ENCODE data around the gene KATNB1. TPM values are rescaled to one million over a fixed set of nuclear protein-coding genes. Genes with fewer than 3 reads are reported as not detected.

KATNB1 gene
- total RNA-seq, 1 experiment from 2014 or later, result 32.2 TPM

DNA sequence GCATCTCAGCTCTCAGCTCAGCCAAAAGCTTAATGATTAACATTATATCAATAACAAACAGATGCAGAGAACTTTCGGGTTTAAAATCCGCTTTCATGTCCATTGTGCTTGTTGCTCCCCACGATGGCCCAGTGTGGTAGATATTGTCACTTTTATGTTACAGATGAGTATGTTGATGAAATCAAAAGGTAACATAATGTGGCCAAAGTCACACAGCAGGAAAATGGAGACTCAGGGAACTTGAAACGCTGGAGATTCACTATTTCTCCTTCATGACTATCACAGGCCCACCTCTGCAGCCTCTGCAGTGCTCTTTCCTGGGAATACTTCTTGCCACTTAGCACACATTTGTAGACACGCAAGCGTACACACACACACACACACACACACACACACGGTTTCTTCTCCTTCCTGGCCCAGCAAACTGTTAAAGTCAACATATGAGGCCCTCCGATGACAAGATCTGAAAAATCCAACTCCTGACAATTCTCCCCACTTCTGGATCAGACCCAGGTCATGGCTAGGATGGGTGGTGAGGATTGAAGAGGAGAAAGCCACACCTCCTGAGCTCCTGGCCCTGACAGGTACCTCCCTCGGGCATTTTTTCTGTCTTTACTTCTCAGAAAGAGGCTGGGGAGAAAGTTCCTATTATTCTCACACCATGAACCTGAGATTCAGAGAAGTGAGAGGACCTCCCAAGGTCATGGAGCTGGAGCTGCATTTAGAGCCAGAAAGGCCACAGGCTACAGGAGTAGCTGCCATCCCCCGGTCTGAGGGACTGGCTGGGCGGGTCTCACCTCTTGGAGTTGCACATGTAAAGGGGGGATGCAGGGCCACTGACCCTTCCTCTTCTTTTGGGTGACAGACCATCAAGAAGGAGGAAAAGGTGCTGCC is 31.3 kb upstream of the KATNB1 start (continued):
- no peak for TF ChIP-seq ZFX (IDR thresholded peaks at IDR 0.05)
- no peak for TF ChIP-seq EGR1 (IDR thresholded peaks at IDR 0.05; ENCODE audit: low read depth)
- TF ChIP-seq POLR2A (IDR thresholded peaks at IDR 0.05; ENCODE audit: borderline replicate concordance, extremely low read depth, insufficient read depth, insufficient read length), result no peak
- no peak for TF ChIP-seq ELF1 (IDR thresholded peaks at IDR 0.05; ENCODE audit: borderline replicate concordance, low read depth)
- TF ChIP-seq, protein P1, sequence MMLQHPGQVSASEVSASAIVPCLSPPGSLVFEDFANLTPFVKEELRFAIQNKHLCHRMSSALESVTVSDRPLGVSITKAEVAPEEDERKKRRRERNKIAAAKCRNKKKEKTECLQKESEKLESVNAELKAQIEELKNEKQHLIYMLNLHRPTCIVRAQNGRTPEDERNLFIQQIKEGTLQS (IDR thresholded peaks at IDR 0.05), result no peak
- no peak for TF ChIP-seq POLR2AphosphoS5 (IDR thresholded peaks at IDR 0.05; ENCODE audit: low read depth, low read length)
- TF ChIP-seq EZH2 (IDR thresholded peaks at IDR 0.05), result no peak

- H3K9ac ChIP-seq (ENCODE audit: low read length), result no peak overlapping the region
- H3K9me2 ChIP-seq (ENCODE audit: insufficient read depth), result no peaks in the 10 kb centered on the region
- no peak overlapping the region for H2AFZ ChIP-seq (ENCODE audit: low read depth, low read length, poor library complexity, severe bottlenecking)
- intact Hi-C loops (cut with micrococcal nuclease), result no loop called here
- 0 out of 2 replicates have a peak, but pooled peaks cover 3% of the 10 kb centered on the region for H3K27me3 ChIP-seq (ENCODE audit: insufficient read depth, low read length)
- no peaks in the 10 kb centered on the region for H3K4me1 ChIP-seq (ENCODE audit: control insufficient read depth in 1 of 2, insufficient read depth in 2 of 2, low read length in 2 of 2)
- ChIA-PET POLR2A (no interaction called here), CTCF (no interaction called here), RAD21 (ENCODE audit: low non-redundant PET in 1 of 2, low total read pairs in 2 of 2, uncharacterized antibody in 2 of 2, unreplicated experiment in 2 of 2) (no interaction called here)
- no peaks in the 10 kb centered on the region for H3K9me3 ChIP-seq (ENCODE audit: control insufficient read depth in 1 of 2, insufficient read depth in 1 of 2, low read depth in 1 of 2, low read length in 2 of 2)
- H3K4me3 ChIP-seq (replicated peaks in 1 of 2; ENCODE audit: low read depth in 1 of 2, low read length in 2 of 2), result no peak overlapping the region
- H3K4me2 ChIP-seq (ENCODE audit: low read length), result no peak overlapping the region
- no peak overlapping the region for H3K27ac ChIP-seq (ENCODE audit: low read depth, low read length)
- ATAC-seq, result no peak
- no TSS peak for BruUV-seq (replicated peaks)
- DNase-seq (ENCODE audit: low read depth, low spot score), result no peak
- TF ChIP-seq RAD21 (IDR thresholded peaks at IDR 0.05; ENCODE audit: low read depth) (no peak), MAX (IDR thresholded peaks at IDR 0.05) (no peak)
- H4K20me1 ChIP-seq (ENCODE audit: insufficient read depth), result no peaks in the 10 kb centered on the region
- no peaks in the 10 kb centered on the region for H3K36me3 ChIP-seq (ENCODE audit: control insufficient read depth in 1 of 2, insufficient read depth in 2 of 2, low read length in 2 of 2)
- no peaks in the 10 kb centered on the region for H3K79me2 ChIP-seq (ENCODE audit: insufficient read depth, low read length)
Observed at GRCh38 chr16:57704905-57705852, 30.4 kb upstream of the KATNB1 start.
